TTC549 (cell line): Measurements from ENCODE around the gene NPPA.

Experiments used
- FAIRE-seq: peaks from 2 replicates; lab custom pipeline; 2012; peaks lifted over from hg19 to GRCh38; lab: Jason Lieb, UNC

NPPA gene

GRCh38 chr1:11842154-11843041 is 5.2 kb downstream of the NPPA start:
- no peak for FAIRE-seq

- FAIRE-seq = no peak
These were observed 6.1 kb downstream of the NPPA start for GRCh38 chr1:11841245-11842153.

DNA sequence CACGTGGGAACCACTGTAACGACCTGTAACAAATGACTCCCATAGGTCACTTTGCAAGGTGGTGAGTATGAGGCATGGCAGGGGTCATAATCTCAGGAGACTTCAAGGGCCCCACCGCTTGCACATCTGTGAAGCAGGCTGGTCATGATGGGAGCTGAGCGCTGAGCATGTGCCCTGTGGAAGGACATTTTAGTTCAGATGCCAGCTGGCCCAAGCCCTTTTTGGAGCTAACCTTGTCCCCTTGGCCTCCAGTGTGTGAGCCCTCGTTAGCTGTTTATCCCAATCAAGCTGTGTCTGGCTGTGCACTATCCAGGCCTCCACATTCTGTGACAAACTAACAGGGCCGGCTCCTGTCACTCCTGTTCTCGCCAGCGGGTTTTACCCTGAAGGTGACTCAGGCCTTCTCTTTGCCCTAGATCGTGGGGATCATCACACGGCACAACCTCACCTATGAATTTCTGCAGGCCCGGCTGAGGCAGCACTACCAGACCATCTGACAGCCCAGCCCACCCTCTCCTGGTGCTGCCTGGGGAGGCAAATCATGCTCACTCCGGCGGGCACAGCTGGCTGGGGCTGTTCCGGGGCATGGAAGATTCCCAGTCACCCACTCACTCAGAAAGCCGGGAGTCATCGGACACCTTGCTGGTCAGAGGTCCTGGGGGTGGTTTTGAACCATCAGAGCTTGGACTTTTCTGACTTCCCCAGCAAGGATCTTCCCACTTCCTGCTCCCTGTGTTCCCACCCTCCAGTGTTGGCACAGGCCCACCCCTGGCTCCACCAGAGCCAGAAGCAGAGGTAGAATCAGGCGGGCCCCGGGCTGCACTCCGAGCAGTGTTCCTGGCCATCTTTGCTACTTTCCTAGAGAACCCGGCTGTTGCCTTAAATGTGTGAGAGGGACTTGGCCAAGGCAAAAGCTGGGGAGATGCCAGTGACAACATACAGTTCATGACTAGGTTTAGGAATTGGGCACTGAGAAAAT is 7.6 kb downstream of the NPPA start:
- no peak for FAIRE-seq

DNA sequence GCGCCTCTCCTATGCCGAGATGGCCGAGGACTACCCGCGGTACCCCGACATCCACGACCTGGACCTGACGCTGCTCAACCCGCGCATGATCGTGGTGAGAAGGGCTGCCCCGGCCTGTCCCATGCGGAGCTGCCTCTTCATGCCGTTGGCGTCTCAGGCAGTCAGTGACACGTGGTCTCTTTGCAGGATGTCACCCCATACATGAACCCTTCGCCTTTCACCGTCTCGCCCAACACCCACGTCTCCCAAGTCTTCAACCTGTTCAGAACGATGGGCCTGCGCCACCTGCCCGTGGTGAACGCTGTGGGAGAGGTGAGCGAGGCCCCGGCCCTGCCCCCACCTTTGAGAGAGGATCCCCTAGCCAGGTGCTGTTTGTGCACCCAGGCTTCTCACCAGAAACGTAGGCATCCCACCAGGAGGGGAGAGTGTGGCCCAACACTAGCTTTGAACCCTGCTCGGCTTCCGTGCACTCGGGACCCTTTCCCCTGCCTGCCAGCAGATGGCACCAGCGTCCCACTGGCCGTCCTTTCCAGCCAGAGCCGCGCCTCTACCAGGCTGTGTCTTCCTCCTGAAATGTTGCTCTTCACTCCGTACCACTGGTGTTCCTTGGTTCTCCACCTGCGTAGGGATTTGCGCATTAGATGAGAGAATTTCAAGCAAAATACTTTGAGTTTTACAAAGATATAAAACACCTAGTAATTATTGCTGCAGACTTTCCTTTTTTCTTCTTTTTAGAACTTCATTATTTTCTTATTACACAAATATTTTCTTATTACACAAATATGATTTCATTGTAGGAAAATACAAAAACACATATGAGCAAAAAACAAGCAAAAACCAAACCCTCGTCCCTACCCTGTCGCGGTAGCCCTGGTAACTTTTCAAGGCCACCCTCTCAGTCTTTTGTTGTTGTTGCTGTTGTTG is 9.0 kb downstream of the NPPA start:
- FAIRE-seq = no peak

DNA sequence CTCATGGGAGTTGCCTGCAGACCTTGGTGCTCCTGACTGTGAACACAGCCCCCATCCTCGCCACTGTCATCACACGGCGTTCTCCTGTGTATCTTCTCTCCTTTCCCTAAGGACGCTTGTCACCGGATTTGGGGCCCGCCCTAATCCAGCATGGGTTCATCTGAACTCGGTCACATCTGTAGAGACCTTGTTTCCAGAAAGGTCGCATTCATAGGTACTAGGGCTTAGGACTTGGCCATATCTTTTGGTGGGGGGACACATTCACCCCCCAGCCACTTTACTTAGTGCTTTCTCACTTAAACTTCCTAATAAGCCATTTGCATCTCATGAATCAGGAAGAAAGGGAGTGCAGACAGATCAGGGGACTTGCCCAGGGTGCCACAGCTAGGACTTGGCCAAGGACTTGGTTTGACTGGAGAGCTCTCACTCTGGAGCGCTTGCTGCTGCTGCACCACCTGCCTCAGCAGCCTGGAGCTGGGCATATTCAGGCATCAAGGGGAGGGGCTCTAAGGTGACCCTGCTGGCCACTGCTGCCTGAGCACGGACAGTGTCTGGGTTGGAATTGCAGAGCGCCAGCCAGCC is 9.7 kb downstream of the NPPA start:
- FAIRE-seq = no peak

DNA sequence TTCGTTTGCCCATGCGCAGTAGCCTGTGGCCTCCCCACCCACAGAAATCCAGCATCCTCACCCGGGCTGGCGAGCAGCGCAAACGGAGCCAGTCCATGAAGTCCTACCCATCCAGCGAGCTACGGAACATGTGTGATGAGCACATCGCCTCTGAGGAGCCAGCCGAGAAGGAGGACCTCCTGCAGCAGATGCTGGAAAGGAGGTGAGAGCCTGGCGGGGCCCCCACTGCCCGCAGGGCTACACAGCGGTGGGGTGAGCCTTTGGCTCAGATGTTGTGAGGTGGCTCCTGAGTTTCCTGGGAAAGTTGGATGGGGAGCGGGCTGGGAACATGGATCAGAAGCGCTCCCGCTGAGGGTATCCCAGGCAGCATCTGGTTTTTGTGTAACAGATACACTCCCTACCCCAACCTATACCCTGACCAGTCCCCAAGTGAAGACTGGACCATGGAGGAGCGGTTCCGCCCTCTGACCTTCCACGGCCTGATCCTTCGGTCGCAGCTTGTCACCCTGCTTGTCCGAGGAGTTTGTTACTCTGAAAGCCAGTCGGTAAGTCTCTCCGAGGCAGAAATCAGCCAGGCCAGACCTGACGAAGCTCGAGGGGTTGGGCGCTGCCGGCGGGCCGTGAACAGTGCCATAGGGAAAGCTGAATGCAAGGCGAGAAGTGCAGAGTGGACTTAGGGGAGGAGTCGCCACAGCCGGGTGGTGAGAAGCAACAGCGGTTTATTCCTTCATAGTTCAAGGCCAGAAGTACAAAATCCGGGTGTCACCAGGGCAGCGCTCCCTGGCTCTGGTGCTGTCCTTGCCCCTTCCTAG is 10.4 kb downstream of the NPPA start:
- FAIRE-seq = no peak

DNA sequence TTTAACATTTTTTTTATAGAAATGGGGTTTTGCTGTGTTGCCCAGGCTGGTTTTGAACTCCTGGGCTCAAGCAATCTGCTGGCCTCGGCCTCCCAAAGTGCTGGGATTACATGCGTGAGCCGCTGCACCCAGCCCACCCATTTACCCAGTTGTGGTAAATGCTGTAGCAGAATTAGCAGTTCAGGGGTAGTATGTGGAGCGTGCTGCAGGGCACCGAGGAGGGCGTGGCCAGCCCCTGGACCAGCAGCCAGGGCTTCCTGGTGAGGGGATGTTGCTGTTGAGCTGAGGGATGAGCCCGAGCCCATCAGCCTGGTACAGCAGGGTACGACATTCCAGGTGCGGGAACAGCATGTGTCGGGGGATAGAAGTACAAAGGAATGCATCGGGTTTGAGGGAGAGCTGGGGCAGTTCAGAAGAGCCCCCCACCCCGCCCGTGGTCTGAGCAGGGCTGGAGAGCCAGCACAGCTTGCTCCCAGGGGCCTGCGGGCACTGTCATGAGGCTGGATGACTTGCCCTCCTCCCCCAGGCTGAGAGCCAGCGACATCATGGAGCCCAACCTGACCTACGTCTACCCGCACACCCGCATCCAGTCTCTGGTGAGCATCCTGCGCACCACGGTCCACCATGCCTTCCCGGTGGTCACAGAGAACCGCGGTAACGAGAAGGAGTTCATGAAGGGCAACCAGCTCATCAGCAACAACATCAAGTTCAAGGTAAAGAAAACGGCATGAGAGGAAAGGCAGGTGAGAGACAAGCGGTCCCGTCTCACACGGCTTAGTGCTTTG is 11.9 kb downstream of the NPPA start:
- no peak for FAIRE-seq

- no peak for FAIRE-seq
These were observed 13.7 kb downstream of the NPPA start for GRCh38 chr1:11833900-11834299.

- FAIRE-seq = no peak
These were observed 14.1 kb downstream of the NPPA start for GRCh38 chr1:11833497-11833896.

- FAIRE-seq = no peak
These were observed 15.4 kb downstream of the NPPA start for GRCh38 chr1:11831945-11832725.

GRCh38 chr1:11828511-11828910 is 19.1 kb downstream of the NPPA start:
- no peak for FAIRE-seq

- FAIRE-seq = no peak
These were observed 20.6 kb downstream of the NPPA start for GRCh38 chr1:11826946-11827345.

DNA sequence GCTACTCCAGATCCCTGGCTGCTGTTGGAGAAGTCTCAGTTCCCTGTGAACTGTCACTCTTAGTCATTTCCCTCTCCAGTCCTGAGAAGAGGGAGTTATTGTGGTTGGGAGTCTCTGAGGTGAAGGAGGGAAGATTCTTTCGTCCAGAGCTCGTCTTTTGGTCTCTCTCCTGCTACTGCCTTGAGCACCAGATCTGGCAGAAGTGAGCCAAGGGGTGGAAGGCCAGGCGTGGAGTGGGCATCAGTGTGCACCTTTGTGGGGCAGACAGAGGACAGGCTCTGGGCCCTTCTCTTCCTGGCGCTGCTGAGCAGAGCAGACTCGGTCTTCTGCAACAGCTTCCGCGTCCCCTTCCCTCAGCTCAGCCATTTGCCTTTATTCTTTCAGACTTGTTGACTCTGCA is 22.5 kb downstream of the NPPA start:
- no peak for FAIRE-seq

DNA sequence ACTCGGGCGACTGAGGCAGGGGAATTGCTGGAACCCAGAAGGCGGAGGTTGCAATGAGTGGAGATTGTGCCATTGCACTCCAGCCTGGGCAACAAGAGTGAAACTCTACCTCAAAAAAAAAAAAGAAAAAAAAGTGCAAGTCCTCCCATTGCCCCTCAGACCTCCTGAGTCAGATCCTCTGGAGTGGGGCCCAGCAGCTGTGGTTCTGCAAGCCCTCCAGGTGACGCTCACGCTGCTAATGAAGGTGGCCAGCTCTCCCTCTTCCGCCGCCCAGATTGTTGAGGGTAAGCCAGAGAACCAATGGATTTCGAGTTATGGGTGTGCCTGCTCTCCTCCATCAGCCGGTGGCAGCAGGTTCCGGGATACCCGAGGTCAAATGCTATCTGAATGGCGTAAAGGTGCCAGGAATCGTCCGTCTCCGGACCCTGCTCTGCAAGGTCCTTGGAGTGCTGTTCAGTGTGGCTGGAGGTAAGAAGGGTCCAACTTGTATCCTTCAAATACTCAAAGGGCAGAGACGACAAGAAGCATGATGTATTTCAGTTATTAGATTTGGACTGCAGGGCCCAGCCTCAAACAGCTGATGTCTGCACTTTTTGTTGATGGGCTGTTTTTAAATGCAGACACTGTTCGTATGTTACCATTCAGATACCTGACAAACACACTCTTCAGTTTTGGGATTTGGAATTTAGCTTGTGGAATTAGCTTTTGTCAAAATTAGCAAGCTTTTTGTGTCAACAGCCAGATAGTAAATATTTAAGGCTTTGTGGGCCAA is 24.0 kb downstream of the NPPA start:
- no peak for FAIRE-seq

DNA sequence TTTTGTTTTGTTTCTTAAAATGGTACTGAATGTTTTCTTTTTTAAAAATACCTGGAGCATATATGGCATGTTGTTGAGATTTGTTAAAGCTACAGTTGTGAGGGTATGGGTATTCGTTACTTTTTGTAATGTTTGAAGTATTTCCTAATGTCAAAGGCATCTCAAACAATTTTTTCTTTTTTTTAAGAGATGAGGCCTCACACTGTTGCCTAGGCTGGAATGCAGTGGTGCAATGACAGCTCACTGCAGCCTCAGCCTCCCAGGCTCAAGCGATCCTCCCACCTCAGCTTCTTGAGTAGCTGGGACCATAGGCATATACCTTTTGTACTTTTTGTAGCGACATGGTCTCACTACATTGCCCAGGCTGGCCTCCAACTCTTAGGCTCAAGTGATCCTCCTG is 25.5 kb downstream of the NPPA start:
- FAIRE-seq = no peak

- no peak for FAIRE-seq
These were observed 30.4 kb downstream of the NPPA start for GRCh38 chr1:11817192-11817591.

DNA sequence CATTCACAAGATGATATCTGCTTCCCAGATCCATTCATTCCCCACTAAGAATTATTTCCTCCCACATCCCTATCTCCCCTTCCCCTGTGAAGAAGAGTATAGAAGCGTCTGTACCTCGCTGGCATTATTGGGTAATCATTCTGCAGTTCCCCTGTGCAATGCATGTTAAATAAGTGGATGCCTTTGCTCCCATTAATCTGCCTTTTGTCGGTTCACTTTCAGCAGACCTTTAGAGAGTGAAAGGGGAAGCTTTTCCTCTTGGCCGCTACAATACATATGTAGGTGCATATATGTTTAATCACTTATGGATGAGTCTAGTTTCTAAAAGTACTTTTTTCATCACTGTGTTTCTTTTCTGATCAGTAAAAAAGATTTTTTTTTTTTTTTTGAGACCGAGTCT is 34.6 kb downstream of the NPPA start:
- no peak for FAIRE-seq
